NCI-H2171 (cell line): ENCODE results near the gene MROH9.

Source experiments
- DNase-seq: peaks from one replicate; lab custom pipeline; 2025; lab: John Stamatoyannopoulos, UW

Gene MROH9

GRCh38 chr1:171082606-171083005, 147.3 kb downstream of the MROH9 start:
- no peak for DNase-seq

GRCh38 chr1:171083222-171083621, 147.9 kb downstream of the MROH9 start:
- DNase-seq, result no peak

- DNase-seq, result no peak
Measured at GRCh38 chr1:171084091-171084490, 148.8 kb downstream of the MROH9 start.

- DNase-seq, result no peak
Measured at GRCh38 chr1:171084870-171085269, 149.5 kb downstream of the MROH9 start.

- DNase-seq, result no peak
Measured at GRCh38 chr1:171087896-171088295, 152.6 kb downstream of the MROH9 start.

- DNase-seq, result no peak
Measured at GRCh38 chr1:171090604-171091003, 155.3 kb downstream of the MROH9 start, which contains the start of gene FMO3. Gene FMO3 (plus strand): TSS chr1:171090905. CDS start chr1:171092659, 1,754 bp downstream.

- no peak for DNase-seq
Measured at GRCh38 chr1:171103862-171104261, 168.5 kb downstream of the MROH9 start.

- DNase-seq, result no peak
Measured at GRCh38 chr1:171107262-171107940, 172.1 kb downstream of the MROH9 start.

GRCh38 chr1:171107969-171108368, 172.6 kb downstream of the MROH9 start:
- DNase-seq, result no peak

- no peak for DNase-seq
Measured at GRCh38 chr1:171109966-171110365, 174.6 kb downstream of the MROH9 start.

- DNase-seq, result no peak
Measured at GRCh38 chr1:171110621-171111326, 175.4 kb downstream of the MROH9 start.

GRCh38 chr1:171112119-171112518, 176.8 kb downstream of the MROH9 start:
- DNase-seq, result no peak

- DNase-seq, result no peak
Measured at GRCh38 chr1:171113382-171113781, 178.0 kb downstream of the MROH9 start.
